Dendritic cell treated with granulocyte-macrophage colony-stimulating factor and Interleukin-4, amounts not matched to agents 40 ng/mL and 50 ng/mL, for 4 days (primary cell): ENCODE measurements around the gene SND1.

Source experiments
- H3K27ac Mint-ChIP-seq: one replicate; pipeline ENCODE4 v1.8.0; 2022; ENCODE audit warnings: mild to moderate bottlenecking, mixed read lengths
- H3K27me3 Mint-ChIP-seq: one replicate; pipeline ENCODE4 v1.8.0; 2022; ENCODE audit warnings: mild to moderate bottlenecking, mixed read lengths
- H3K36me3 Mint-ChIP-seq: one replicate; pipeline ENCODE4 v1.8.0; 2022; ENCODE audit warnings: low read depth, mixed read lengths
- H3K4me1 Mint-ChIP-seq: one replicate; pipeline ENCODE4 v1.8.0; 2022; ENCODE audit warnings: low read depth, mixed read lengths
- H3K4me3 Mint-ChIP-seq: one replicate; pipeline ENCODE4 v1.8.0; 2022; ENCODE audit warnings: mild to moderate bottlenecking, moderate library complexity, mixed read lengths
- H3K9me3 Mint-ChIP-seq: one replicate; pipeline ENCODE4 v1.8.0; 2022; ENCODE audit warnings: mixed read lengths
- intact Hi-C: fragments of 100-400 bp; cut with micrococcal nuclease; formaldehyde crosslinking; loops from one replicate; pipeline ENCODE4 v1.15.0; 2022

The SND1 gene

DNA sequence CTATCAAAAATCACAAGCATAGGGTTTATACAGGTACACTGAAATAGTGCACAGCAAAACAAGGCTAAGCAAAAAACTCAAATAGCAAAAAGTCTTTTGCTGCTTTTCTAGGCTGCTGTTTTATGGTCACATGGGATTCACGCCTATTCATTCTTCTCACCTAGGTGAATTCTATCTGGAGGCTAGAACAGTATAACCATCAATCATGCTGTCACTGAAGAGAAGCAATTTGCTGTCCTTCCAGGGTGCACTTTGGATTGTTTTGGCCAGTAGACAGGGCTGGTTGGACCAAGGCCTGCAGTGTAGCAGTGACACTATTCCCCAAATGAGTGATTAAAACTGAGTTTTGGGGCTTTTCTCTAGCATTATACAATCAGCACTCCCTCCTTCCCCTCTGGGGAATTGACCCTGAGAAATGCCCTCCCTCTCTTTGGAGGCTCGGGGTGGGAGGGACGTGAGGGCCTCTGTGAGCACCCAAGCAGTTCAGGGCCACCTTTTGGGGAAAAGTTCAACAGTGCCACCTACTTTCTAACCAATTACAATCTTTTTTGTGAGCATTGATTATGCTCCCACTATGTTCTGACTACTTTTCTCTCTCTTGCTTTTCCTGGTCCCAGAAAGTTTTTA, 16.2 kb upstream of the SND1 start:
- Mint-ChIP-seq H3K36me3 (no peaks in the 10 kb centered on the region), H3K27me3 (peaks cover 1% of the 10 kb centered on the region), H3K27ac (no peak overlapping the region), H3K9me3 (no peaks in the 10 kb centered on the region), H3K4me3 (no peak overlapping the region), H3K4me1 (peaks cover 11% of the 10 kb centered on the region)
- intact Hi-C loops = no loop called here

DNA sequence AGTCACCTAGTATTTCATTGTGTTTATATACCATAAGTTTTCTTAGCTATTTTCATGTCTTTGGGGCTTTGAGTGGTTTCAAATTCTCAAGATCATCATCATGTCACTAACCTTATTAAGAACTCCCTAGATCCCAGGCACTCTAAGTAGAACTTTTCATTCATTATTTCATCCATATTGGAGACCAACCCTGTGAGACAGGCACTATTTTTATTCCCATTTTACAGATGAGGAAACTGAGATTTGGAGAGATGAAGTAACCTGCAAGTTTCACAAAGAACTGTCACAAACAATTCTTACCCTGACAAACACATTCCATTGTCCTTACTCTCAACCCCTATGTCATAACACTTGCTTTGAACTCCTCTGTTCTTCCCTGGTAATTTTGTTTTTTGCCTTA, 13.8 kb upstream of the SND1 start:
- no peaks in the 10 kb centered on the region for H3K9me3 Mint-ChIP-seq
- no peak overlapping the region for H3K27ac Mint-ChIP-seq
- no peaks in the 10 kb centered on the region for H3K27me3 Mint-ChIP-seq
- intact Hi-C loops = no loop called here
- peaks cover 11% of the 10 kb centered on the region for H3K4me1 Mint-ChIP-seq
- H3K36me3 Mint-ChIP-seq = no peaks in the 10 kb centered on the region
- H3K4me3 Mint-ChIP-seq = no peak overlapping the region

DNA sequence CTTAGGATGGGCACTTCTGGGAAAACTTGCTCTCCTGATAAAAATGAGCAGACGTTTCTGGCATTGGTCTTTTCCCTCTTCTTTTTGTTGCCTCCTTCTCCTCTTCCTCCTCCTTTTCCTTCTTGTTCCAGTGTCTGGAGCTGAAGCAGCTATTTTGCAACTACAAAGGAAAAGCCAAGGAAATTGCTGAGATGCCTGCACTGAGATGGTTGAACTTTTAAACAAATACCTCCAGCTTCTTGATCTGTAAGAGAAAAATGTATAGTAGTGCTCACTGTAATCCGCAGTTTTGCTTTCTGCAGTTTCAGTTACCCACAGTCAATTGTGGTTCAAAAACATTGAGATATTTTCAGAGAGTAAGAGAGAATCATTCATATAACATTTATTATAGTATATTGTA, 7.5 kb upstream of the SND1 start:
- H3K36me3 Mint-ChIP-seq = no peaks in the 10 kb centered on the region
- intact Hi-C loops = no loop called here
- no peak overlapping the region for H3K27ac Mint-ChIP-seq
- no peaks in the 10 kb centered on the region for H3K9me3 Mint-ChIP-seq
- H3K4me1 Mint-ChIP-seq = no peaks in the 10 kb centered on the region
- no peak overlapping the region for H3K4me3 Mint-ChIP-seq
- H3K27me3 Mint-ChIP-seq = no peaks in the 10 kb centered on the region

DNA sequence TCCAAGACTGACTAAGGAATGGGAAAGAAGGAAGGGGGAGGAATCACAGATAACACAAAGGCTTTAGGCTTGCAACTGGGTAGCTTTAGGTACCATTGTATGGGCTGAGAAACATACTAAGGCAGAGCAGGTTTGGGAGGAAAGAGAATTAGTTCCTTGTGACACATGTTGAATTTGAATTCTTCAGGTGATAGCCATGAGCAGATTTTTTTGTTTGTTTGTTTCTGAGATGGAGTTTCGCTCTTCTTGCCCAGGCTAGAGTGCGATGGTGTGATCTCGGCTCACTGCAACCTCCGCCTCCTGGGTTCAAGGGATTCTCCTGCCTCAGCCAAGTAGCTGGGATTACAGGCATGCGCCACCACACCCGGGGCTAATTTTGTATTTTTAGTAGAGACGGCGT, 4.4 kb upstream of the SND1 start:
- Mint-ChIP-seq H3K9me3 (no peaks in the 10 kb centered on the region), H3K36me3 (peaks cover 15% of the 10 kb centered on the region), H3K27ac (no peak overlapping the region), H3K4me3 (no peak overlapping the region), H3K4me1 (peaks cover 3% of the 10 kb centered on the region), H3K27me3 (no peaks in the 10 kb centered on the region)
- intact Hi-C loops = no loop called here

DNA sequence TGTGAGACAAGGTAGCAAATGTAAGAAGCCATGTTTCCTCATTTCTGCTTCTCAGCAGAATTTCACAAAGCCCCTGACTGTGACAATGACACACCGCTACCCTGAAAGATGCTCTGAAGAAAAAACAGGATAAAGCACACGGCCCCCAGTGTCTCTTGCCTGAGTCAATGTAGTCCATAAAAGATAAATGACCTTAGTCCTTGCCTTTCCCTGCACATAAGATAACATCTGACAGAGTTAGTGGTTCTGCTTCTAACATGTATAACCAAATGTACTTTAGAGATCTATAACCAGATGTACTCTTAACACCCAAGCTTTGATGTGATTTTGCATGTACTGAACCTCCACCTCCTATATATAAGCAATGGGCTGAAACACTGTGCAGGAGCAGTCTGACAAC, 3.0 kb upstream of the SND1 start:
- no peaks in the 10 kb centered on the region for H3K27me3 Mint-ChIP-seq
- peaks cover 17% of the 10 kb centered on the region for H3K4me1 Mint-ChIP-seq

DNA sequence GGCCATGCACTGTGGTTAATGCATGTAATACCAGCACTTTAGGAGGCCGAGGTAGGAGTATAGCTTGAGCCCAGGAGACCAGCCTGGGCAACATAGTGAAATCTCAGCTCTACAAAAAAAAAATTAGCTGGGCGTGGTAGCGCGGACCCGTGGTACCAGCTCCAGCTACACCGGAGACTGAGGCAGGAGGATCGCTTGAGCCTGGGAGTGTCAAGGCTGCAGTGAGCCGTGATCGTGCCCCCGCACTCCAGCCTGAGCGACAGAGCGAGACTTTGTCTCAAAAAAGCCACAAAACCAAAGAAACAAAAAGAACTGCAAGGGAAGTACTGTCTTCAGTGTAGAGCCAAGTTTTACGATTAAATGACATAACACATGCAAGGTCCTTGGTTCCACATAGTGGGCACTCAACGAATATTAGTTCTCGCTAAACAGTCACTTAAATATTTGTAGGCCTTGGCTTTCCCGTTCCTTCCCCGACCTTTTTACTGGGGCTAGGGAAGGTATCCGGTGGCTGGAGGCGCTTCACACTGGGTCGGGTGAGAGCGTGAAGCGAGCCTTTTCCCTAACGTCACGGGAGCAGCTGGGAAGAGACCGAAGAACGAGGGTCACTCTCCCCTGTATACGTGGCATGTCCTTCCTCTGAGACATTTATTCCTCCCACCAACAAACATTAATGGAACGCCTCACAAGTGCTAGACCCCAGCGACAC, 993 bp upstream of the SND1 start:
- H3K4me3 Mint-ChIP-seq = peak overlapping the region; percentile 95
- no peaks in the 10 kb centered on the region for H3K27me3 Mint-ChIP-seq
- H3K36me3 Mint-ChIP-seq = peaks cover 29% of the 10 kb centered on the region
- H3K27ac Mint-ChIP-seq = peak overlapping the region; percentile 95
- no peaks in the 10 kb centered on the region for H3K9me3 Mint-ChIP-seq
- intact Hi-C loops = loop anchor here (1.0 kb wide), 1 partner anchor 66 kb away; the partner anchor contains the start of gene GCC1
- H3K4me1 Mint-ChIP-seq = peaks cover 37% of the 10 kb centered on the region

More for the DNA sequence above, 3.0 kb upstream of the SND1 start:
- Mint-ChIP-seq H3K27ac (no peak overlapping the region), H3K36me3 (peaks cover 21% of the 10 kb centered on the region), H3K9me3 (no peaks in the 10 kb centered on the region), H3K4me3 (no peak overlapping the region)
- intact Hi-C loops = no loop called here

DNA sequence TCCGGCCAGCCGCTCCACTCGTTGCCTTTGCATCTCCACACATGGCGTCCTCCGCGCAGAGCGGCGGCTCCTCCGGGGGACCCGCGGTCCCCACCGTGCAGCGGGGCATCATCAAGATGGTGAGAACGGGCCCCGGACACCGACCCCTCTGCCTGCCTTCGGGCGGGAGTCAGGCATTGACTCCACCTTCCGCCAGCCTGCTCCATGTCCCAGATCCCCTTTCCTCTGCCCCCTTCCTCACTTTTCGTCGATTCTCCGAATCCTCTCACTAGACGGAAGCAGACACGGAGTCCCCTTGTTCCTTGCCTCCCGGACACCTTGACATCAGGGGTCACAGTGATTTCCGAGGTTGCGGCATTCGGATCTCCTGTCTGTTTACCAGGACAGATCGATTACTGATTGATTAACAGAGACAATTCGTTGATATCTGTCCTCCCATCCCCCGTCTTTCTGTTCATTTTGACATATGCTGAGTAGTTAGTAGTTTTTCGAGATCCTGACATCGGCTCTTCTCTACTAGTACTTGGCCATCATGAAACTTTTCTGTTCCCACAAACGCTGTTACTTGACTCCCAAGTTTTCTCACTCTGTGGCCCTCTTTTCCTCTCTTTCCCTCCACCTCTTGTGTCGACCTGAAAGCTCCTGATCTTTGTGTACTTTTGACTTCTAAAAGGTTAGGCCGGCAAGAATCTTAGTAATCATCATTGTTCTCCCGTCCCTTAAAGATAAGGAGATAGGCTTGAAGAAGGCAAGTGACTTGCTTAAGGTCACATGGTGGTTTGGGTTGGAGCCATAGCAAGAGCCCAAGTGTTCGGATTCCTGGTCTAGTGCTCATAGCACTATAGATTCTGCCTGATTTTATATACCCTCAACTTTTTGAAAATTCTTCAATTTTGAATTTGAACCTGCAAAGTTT, 597 bp downstream of the SND1 start:
- H3K27ac Mint-ChIP-seq = peak overlapping the region; percentile 95
- peaks cover 37% of the 10 kb centered on the region for H3K36me3 Mint-ChIP-seq
- peaks cover 52% of the 10 kb centered on the region for H3K4me1 Mint-ChIP-seq
- H3K27me3 Mint-ChIP-seq = no peaks in the 10 kb centered on the region
- H3K9me3 Mint-ChIP-seq = no peaks in the 10 kb centered on the region
- intact Hi-C loops = loop anchor here (1.0 kb wide), 1 partner anchor 64 kb away; the partner anchor contains the start of gene ARF5
- peak overlapping the region; percentile 95 for H3K4me3 Mint-ChIP-seq

DNA sequence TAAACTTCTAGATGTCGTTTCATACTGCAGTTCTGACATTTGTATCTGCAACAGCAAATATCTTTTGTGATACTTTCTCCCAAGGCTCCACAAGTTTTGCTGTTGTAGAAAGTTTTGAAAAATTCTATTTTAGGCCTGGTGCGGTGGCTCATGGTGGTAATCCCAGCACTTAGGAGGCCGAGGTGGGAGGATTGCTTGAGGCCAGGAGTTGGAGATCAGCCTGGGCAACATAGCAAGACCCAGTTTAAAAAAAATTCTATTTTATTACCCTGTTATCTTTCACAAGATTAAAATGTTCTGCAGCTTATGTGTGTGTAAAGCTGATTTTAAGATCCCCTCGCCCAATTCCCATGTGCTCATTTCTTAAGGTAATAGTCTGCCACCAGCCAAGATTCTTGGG, 1.4 kb downstream of the SND1 start:
- Mint-ChIP-seq H3K4me1 (peaks cover 60% of the 10 kb centered on the region), H3K4me3 (peak overlapping the region; percentile 95), H3K36me3 (peaks cover 42% of the 10 kb centered on the region), H3K27me3 (no peaks in the 10 kb centered on the region), H3K27ac (no peak overlapping the region), H3K9me3 (no peaks in the 10 kb centered on the region)
- intact Hi-C loops = no loop called here

DNA sequence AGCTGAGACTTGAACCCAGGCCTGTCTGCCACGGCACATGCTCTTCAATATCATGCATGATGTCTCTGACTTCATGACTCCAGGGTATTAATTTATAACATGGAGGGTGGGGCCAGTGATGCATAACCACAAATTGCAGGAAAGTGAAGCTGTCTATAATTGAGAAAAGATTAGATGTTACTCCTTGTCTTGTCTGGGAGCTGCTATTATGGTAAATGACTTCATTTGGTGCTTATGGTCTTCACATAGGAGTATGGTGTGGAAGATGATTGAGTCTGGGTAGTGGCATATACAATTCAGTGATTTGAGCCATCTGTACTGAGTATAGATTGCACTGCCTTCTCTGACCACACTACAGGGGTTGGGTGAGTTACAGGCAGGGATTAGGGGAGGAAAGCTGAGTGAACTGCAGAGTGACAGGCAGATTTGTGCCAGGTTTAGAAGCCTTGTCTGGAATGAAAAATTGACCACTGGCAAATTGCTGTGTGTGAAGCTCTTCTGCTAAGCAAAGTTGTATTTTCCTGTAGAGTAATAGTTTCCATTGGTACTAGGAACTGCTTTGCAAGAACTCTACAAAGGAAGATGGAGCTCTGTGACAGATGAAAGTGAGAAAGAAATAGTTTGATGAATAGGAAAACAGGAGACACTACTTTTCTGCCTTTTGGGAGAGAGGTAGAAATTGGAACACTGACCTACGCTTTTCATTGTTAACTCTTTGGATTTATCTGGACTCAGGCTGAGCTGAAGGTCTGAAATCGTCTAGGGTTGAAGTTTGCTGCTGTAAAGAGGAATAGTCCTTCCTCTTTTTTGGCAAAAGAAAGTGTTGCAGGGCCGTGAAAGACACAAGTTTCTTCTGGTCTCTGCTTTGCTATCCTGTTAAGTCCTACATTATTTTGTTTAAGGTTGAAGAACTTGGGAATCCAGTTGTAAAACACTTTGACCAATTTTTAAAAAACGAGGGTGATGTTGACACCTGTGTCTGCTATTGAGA, 2.7 kb downstream of the SND1 start:
- Mint-ChIP-seq H3K4me3 (peak overlapping the region; percentile 64), H3K9me3 (no peaks in the 10 kb centered on the region), H3K36me3 (peaks cover 47% of the 10 kb centered on the region), H3K4me1 (peaks cover 72% of the 10 kb centered on the region), H3K27ac (peak overlapping the region; percentile 84), H3K27me3 (no peaks in the 10 kb centered on the region)
- intact Hi-C loops = loop anchor here (5.0 kb wide), 1 partner anchor 262 kb away; the partner anchor contains the start of gene ZNF800

DNA sequence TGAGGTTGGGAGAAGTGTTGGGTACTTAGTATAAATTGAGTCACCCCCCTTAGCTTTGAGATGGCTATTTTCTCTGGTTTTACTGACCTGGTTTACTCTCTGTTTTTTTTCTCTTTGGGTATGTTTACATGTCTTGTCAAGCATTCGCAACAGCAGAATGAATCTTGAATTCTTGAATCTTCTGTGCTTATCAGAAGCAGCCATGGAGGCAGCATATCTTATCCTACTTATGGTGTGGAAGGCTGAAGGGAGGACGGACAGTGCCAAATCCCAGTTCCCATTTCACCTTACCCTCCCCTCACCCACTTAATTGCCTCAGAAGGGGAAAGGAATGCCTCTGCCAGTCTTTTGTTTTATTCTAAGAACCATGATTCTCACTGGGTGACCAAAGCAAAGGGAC, 3.7 kb downstream of the SND1 start:
- H3K27me3 Mint-ChIP-seq = no peaks in the 10 kb centered on the region
- intact Hi-C loops = loop anchor here (5.0 kb wide), 1 partner anchor 263 kb away; the partner anchor contains the start of gene ZNF800
- peak overlapping the region; percentile 84 for H3K27ac Mint-ChIP-seq
- H3K4me3 Mint-ChIP-seq = peak overlapping the region; percentile 64
- H3K36me3 Mint-ChIP-seq = peaks cover 57% of the 10 kb centered on the region
- H3K9me3 Mint-ChIP-seq = no peaks in the 10 kb centered on the region
- H3K4me1 Mint-ChIP-seq = peaks cover 82% of the 10 kb centered on the region

DNA sequence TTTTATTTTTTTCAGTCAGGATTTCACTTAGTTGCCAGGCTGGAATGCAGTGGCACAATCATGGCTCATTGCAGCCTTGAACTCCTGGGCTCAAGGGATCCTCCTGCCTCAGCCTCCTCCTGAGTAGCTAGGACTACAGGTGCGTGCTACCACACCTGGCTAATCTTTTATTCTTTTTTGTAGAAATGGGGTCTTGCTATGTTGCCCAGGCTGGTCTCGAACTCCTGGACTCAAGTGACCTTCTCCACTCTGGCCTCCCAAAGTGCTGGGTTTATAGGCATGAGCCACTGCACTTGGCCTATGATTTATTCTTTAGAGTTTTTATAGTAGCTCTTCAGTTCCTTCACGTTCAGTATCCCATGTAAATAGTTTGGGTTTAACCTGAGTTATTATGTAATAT, 5.5 kb downstream of the SND1 start:
- intact Hi-C loops = loop anchor here (5.0 kb wide), 1 partner anchor 265 kb away; the partner anchor contains the start of gene ZNF800
- no peaks in the 10 kb centered on the region for H3K9me3 Mint-ChIP-seq
- H3K36me3 Mint-ChIP-seq = peaks cover 59% of the 10 kb centered on the region
- H3K4me1 Mint-ChIP-seq = peaks cover 96% of the 10 kb centered on the region
- no peaks in the 10 kb centered on the region for H3K27me3 Mint-ChIP-seq
- H3K27ac Mint-ChIP-seq = peak overlapping the region; percentile 57
- no peak overlapping the region for H3K4me3 Mint-ChIP-seq

DNA sequence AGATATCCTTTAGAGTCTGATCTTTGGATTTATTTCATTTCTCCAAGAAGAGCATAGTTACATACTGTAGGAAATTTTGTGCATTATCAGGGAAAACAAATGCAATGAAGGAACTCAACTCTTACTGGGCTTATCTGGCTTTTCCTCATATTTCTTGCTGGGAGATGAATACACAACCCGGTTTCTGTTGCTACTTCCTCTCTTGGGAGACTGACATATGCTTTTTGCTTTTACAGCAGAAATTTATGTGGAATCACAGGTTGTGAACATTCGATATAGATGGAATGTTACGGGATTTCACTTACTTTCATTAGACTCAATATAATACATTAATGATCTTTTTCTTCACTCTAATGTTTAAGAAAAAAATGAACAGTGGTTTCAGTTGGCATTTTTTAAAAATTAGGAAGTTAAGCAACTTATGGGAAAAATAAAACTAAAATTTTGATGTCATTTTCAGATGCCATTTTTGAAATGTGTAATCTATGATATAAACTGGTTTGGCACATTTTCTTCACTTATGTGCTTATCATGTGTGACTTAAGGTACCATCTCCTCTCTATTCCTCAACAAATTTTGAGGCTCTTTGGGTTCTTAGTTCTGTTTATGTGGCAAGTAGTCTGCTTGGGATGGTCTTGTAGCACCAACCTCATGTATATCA, 7.1 kb downstream of the SND1 start:
- Mint-ChIP-seq H3K27me3 (no peaks in the 10 kb centered on the region), H3K4me3 (no peak overlapping the region), H3K36me3 (peaks cover 65% of the 10 kb centered on the region), H3K9me3 (no peaks in the 10 kb centered on the region), H3K4me1 (peaks cover 89% of the 10 kb centered on the region), H3K27ac (peak overlapping the region; percentile 67)
- intact Hi-C loops = loop anchor here (5.0 kb wide), 1 partner anchor 267 kb away; the partner anchor contains the start of gene ZNF800
